Thymus (tissue), 11 donors: ENCODE data around the gene RBM8A. TPM values are rescaled to one million over a fixed set of nuclear protein-coding genes. Genes with fewer than 3 reads are reported as not detected.

Experiments used
- DNase-seq, 9 donors: peaks; one replicate each; pipeline ENCODE4 v3.0.0-alpha.2; 2013; ENCODE audit warnings: low spot score in 9 of 9, low read depth in 6 of 9, missing footprints in 1 of 9
- H3K27ac ChIP-seq, 2 donors: one replicate each; pipeline ENCODE4 v1.5.1; 2013; ENCODE audit warnings: control low read depth in 1 of 2, low read depth in 1 of 2, low read length in 1 of 2, mild to moderate bottlenecking in 1 of 2, moderate library complexity in 1 of 2
- H3K27me3 ChIP-seq, 2 donors: one replicate each; pipeline ENCODE4 v1.5.1; 2013; ENCODE audit warnings: low read length in 1 of 2; ENCODE audit not compliant: control insufficient read depth in 2 of 2, insufficient read depth in 1 of 2
- H3K36me3 ChIP-seq, 2 donors: one replicate each; pipeline ENCODE4 v1.5.1; 2013; ENCODE audit warnings: low read length in 1 of 2, mild to moderate bottlenecking in 1 of 2, moderate library complexity in 1 of 2; ENCODE audit not compliant: control insufficient read depth in 2 of 2, insufficient read depth in 2 of 2
- H3K4me1 ChIP-seq, 2 donors: one replicate each; pipeline ENCODE4 v1.5.1; 2013; ENCODE audit warnings: low read length in 2 of 2; ENCODE audit not compliant: control insufficient read depth in 2 of 2, insufficient read depth in 2 of 2
- H3K4me3 ChIP-seq, 2 donors: one replicate each; pipeline ENCODE4 v1.5.1; 2013; ENCODE audit warnings: low read length in 2 of 2, control low read depth in 1 of 2, mild to moderate bottlenecking in 1 of 2
- H3K9me3 ChIP-seq, 2 donors: one replicate each; pipeline ENCODE4 v1.5.1; 2013; ENCODE audit warnings: low read length in 1 of 2, mild to moderate bottlenecking in 1 of 2; ENCODE audit not compliant: control insufficient read depth in 2 of 2, insufficient read depth in 1 of 2
- WGBS: extraction: QIAGEN DNeasy Blood & Tissue Kit; methylation state at CpG from one replicate; pipeline ENCODE4 v1.1.7; 2013; 5-methylcytosine and 5-hydroxymethylcytosine counted together
- polyA plus RNA-seq: library from polyadenylated mRNA; stranded (reverse); fragments of 200-250 nt; gene quantifications from one replicate; pipeline ENCODE4 v1.2.3, GENCODE V29; 2013
- total RNA-seq: library from RNA; stranded (reverse); fragments of 120-200 nt; gene quantifications from one replicate; pipeline ENCODE4 v1.2.4, GENCODE V29; 2013
- donor health status: healthy.

The RBM8A gene
- total and polyA plus RNA-seq, 2 donors, result 112 to 225 TPM

DNA sequence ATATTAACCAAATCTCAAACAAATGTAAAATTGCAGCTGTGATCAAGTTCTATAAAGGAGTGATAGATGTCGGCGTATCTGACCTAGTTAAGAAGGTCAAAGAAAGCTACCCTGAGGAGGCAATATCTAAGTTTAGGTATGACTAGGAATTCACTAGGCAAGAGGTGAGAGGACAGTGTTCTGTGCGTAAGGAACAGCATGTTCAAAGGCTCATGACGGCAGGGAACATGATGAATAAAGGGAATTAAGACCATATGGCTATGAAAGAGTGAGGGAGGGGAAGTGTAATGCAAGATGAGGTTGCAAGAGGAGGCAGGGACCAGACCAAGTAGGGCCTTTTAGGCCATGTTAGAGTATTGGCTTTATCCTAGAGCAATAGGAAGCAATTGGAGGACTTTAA lies 21.9 kb upstream of the RBM8A start:
- 98% methylated on average over 4 of the region's 4 CpGs for WGBS
- Histone ChIP-seq H3K27me3 (no peaks in the 10 kb centered on the region), H3K4me1 (no peaks in the 10 kb centered on the region), H3K27ac (no peak overlapping the region), H3K36me3 (peaks cover 7 to 12% of the 10 kb centered on the region in 2 donors), H3K9me3 (no peaks in the 10 kb centered on the region), H3K4me3 (no peak overlapping the region)
- no peak for DNase-seq

- Histone ChIP-seq H3K27me3 (no peaks in the 10 kb centered on the region), H3K9me3 (no peaks in the 10 kb centered on the region), H3K4me3 (no peak overlapping the region), H3K27ac (no peak overlapping the region), H3K4me1 (no peaks in the 10 kb centered on the region), H3K36me3 (peaks cover 13 to 25% of the 10 kb centered on the region in 2 donors)
- no peak for DNase-seq
- 98% methylated on average over 4 of the region's 4 CpGs for WGBS
Measured at GRCh38 chr1:145947551-145947950, 20.3 kb upstream of the RBM8A start.

- no peaks in the 10 kb centered on the region for H3K9me3 ChIP-seq
- H3K36me3 ChIP-seq, result peaks cover 16 to 27% of the 10 kb centered on the region in 2 donors
- WGBS, result 97% methylated on average over 4 of the region's 4 CpGs
- H3K4me3 ChIP-seq, result no peak overlapping the region
- H3K27ac ChIP-seq, result no peak overlapping the region
- no peaks in the 10 kb centered on the region for H3K4me1 ChIP-seq
- H3K27me3 ChIP-seq, result no peaks in the 10 kb centered on the region
- no peak for DNase-seq
Measured at GRCh38 chr1:145946477-145946986, 19.2 kb upstream of the RBM8A start.

- DNase-seq, result no peak
- 79% methylated on average over 3 of the region's 3 CpGs for WGBS
- Histone ChIP-seq H3K4me1 (no peaks in the 10 kb centered on the region), H3K9me3 (no peaks in the 10 kb centered on the region), H3K36me3 (peaks cover 16 to 24% of the 10 kb centered on the region in 2 donors), H3K27ac (no peak overlapping the region), H3K27me3 (no peaks in the 10 kb centered on the region), H3K4me3 (no peak overlapping the region)
Measured at GRCh38 chr1:145944532-145944931, 17.2 kb upstream of the RBM8A start.

DNA sequence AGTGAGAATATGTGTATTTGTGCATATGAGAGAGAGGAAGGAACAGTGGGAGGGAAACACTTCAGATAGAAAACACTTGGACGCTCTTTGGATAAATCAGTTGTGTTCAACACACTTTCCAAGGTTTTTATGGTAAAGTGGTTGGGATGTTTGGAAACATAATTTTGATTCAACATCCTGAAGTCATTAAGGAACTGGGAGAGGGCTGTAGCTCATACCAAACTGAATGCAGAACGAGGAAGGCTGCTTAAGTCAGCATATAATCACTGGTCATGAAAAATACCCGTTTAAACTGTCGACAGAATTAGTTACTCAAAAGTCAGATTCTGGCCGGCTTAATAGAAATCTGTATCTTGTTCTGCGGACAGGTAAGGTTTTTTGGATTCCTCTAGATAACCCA lies 15.6 kb upstream of the RBM8A start:
- peaks cover 15 to 19% of the 10 kb centered on the region in 2 donors for H3K36me3 ChIP-seq
- H3K9me3 ChIP-seq, result no peaks in the 10 kb centered on the region
- no peak overlapping the region for H3K4me3 ChIP-seq
- H3K27ac ChIP-seq, result no peak overlapping the region
- 97% methylated on average over 6 of the region's 6 CpGs for WGBS
- no peaks in the 10 kb centered on the region for H3K27me3 ChIP-seq
- no peaks in the 10 kb centered on the region for H3K4me1 ChIP-seq
- no peak for DNase-seq

DNA sequence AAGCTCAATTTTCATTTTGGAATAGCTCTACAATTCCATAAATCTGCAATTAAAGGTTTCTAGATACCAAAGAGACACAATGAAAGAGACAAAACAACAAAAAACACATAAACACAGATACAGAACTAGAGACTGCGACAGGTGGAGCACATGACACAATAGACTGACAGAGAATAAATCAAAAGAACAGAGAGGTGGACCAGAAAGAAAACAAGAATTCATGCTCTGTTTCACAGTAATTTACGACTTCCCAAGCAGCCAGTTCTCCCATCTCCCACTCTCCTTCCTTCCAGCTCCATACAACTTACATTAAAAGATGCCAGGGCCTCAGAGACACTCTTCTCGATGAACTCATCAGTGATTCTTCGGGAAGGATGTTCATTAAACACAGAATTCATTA lies 15.1 kb upstream of the RBM8A start:
- Histone ChIP-seq H3K27ac (no peak overlapping the region), H3K27me3 (no peaks in the 10 kb centered on the region), H3K9me3 (no peaks in the 10 kb centered on the region), H3K36me3 (peaks cover 12 to 21% of the 10 kb centered on the region in 2 donors), H3K4me3 (no peak overlapping the region), H3K4me1 (no peaks in the 10 kb centered on the region)
- WGBS, result 94% methylated on average over 4 of the region's 4 CpGs
- no peak for DNase-seq

- Histone ChIP-seq H3K27ac (no peak overlapping the region), H3K9me3 (no peaks in the 10 kb centered on the region), H3K4me1 (peaks cover 0 to 4% of the 10 kb centered on the region in 2 donors), H3K36me3 (peaks cover 15 to 26% of the 10 kb centered on the region in 2 donors), H3K27me3 (no peaks in the 10 kb centered on the region), H3K4me3 (no peak overlapping the region)
- no peak for DNase-seq
- WGBS, result 97% methylated on average over 1 of the region's 1 CpG
Measured at GRCh38 chr1:145937436-145937835, 10.2 kb upstream of the RBM8A start.

GRCh38 chr1:145936247-145936646 lies 9.0 kb upstream of the RBM8A start:
- Histone ChIP-seq H3K36me3 (peaks cover 13 to 28% of the 10 kb centered on the region in 2 donors), H3K27me3 (no peaks in the 10 kb centered on the region), H3K9me3 (no peaks in the 10 kb centered on the region), H3K4me3 (no peak overlapping the region), H3K4me1 (peaks cover 0 to 4% of the 10 kb centered on the region in 2 donors), H3K27ac (no peak overlapping the region)
- no peak for DNase-seq
- 97% methylated on average over 8 of the region's 8 CpGs for WGBS

- H3K9me3 ChIP-seq, result no peaks in the 10 kb centered on the region
- peaks cover 0 to 4% of the 10 kb centered on the region in 2 donors for H3K4me1 ChIP-seq
- H3K36me3 ChIP-seq, result peaks cover 13 to 28% of the 10 kb centered on the region in 2 donors
- no peak for DNase-seq
- H3K27ac ChIP-seq, result no peak overlapping the region
- no peaks in the 10 kb centered on the region for H3K27me3 ChIP-seq
- H3K4me3 ChIP-seq, result no peak overlapping the region
Measured at GRCh38 chr1:145935708-145936107, 8.4 kb upstream of the RBM8A start.
